ENCODE results near the gene LIPM. TPM values are rescaled to one million over a fixed set of nuclear protein-coding genes. Genes with fewer than 3 reads are reported as not detected.

LIPM gene
- total RNA-seq, 1 donor from 2014 or later, result not detected

GRCh38 chr10:88762906-88763305 is 39.6 kb upstream of the LIPM start:
- no peaks in the 10 kb centered on the region for H3K27me3 ChIP-seq (ENCODE audit: low read depth)
- H3K9me3 ChIP-seq (replicated peaks), result no peaks in the 10 kb centered on the region
- H3K4me1 ChIP-seq, result no peaks in the 10 kb centered on the region
- H3K27ac ChIP-seq (replicated peaks), result no peak overlapping the region
- no peaks in the 10 kb centered on the region for H3K36me3 ChIP-seq
- DNase-seq, result no peak
- no peak overlapping the region for H3K4me3 ChIP-seq
- TF ChIP-seq CTCF (IDR thresholded peaks at IDR 0.05; ENCODE audit: borderline replicate concordance), result no peak
- intact Hi-C loops (cut with micrococcal nuclease), result no loop called here

GRCh38 chr10:88763441-88763840 is 39.1 kb upstream of the LIPM start:
- DNase-seq, result no peak
- intact Hi-C loops (cut with micrococcal nuclease), result no loop called here
- Histone ChIP-seq H3K4me3 (no peak overlapping the region), H3K27me3 (ENCODE audit: low read depth) (no peaks in the 10 kb centered on the region), H3K4me1 (no peaks in the 10 kb centered on the region), H3K9me3 (replicated peaks) (no peaks in the 10 kb centered on the region), H3K27ac (replicated peaks) (no peak overlapping the region), H3K36me3 (no peaks in the 10 kb centered on the region)
- TF ChIP-seq CTCF (IDR thresholded peaks at IDR 0.05; ENCODE audit: borderline replicate concordance), result no peak

- DNase-seq, result no peak
- intact Hi-C loops (cut with micrococcal nuclease), result no loop called here
- no peaks in the 10 kb centered on the region for H3K9me3 ChIP-seq (replicated peaks)
- H3K4me1 ChIP-seq, result no peaks in the 10 kb centered on the region
- H3K36me3 ChIP-seq, result no peaks in the 10 kb centered on the region
- no peak overlapping the region for H3K4me3 ChIP-seq
- no peaks in the 10 kb centered on the region for H3K27me3 ChIP-seq (ENCODE audit: low read depth)
- no peak overlapping the region for H3K27ac ChIP-seq (replicated peaks)
- TF ChIP-seq CTCF (IDR thresholded peaks at IDR 0.05; ENCODE audit: borderline replicate concordance), result no peak
Measured at GRCh38 chr10:88764110-88764509, 38.4 kb upstream of the LIPM start.

- Histone ChIP-seq H3K4me3 (no peak overlapping the region), H3K9me3 (replicated peaks) (no peaks in the 10 kb centered on the region), H3K36me3 (no peaks in the 10 kb centered on the region), H3K27ac (replicated peaks) (no peak overlapping the region), H3K4me1 (no peaks in the 10 kb centered on the region), H3K27me3 (ENCODE audit: low read depth) (no peaks in the 10 kb centered on the region)
- intact Hi-C loops (cut with micrococcal nuclease), result no loop called here
- TF ChIP-seq CTCF (IDR thresholded peaks at IDR 0.05; ENCODE audit: borderline replicate concordance), result no peak
- no peak for DNase-seq
Measured at GRCh38 chr10:88765816-88766215, 36.7 kb upstream of the LIPM start.

GRCh38 chr10:88769384-88769783 is 33.1 kb upstream of the LIPM start:
- Histone ChIP-seq H3K4me1 (no peaks in the 10 kb centered on the region), H3K27ac (replicated peaks) (no peak overlapping the region), H3K9me3 (replicated peaks) (peaks cover 24% of the 10 kb centered on the region), H3K4me3 (no peak overlapping the region), H3K36me3 (no peaks in the 10 kb centered on the region), H3K27me3 (ENCODE audit: low read depth) (no peaks in the 10 kb centered on the region)
- DNase-seq, result no peak
- intact Hi-C loops (cut with micrococcal nuclease), result no loop called here
- TF ChIP-seq CTCF (IDR thresholded peaks at IDR 0.05; ENCODE audit: borderline replicate concordance), result no peak

GRCh38 chr10:88781206-88781605 is 21.3 kb upstream of the LIPM start:
- Histone ChIP-seq H3K9me3 (replicated peaks) (no peaks in the 10 kb centered on the region), H3K4me1 (no peaks in the 10 kb centered on the region), H3K36me3 (no peaks in the 10 kb centered on the region), H3K4me3 (no peak overlapping the region), H3K27me3 (ENCODE audit: low read depth) (peaks cover 6% of the 10 kb centered on the region), H3K27ac (replicated peaks) (no peak overlapping the region)
- DNase-seq, result no peak
- intact Hi-C loops (cut with micrococcal nuclease), result no loop called here
- no peak for TF ChIP-seq CTCF (IDR thresholded peaks at IDR 0.05; ENCODE audit: borderline replicate concordance)
